H1 (cell line): ENCODE data around the gene CIROP. TPM values are rescaled to one million over a fixed set of nuclear protein-coding genes. Genes with fewer than 3 reads are reported as not detected.

Source experiments
- CTCF ChIA-PET: fragments of 300-600 bp; sonication (Branson Sonifier 250); formaldehyde crosslinking; loops from one replicate; lab custom pipeline; 2021; ENCODE audit not compliant: partially characterized antibody; lab: Charles Lee
- POLR2A ChIA-PET: fragments of 300-600 bp; sonication (Branson Sonifier 250); formaldehyde crosslinking; loops from one replicate; lab custom pipeline; 2021; ENCODE audit warnings: inconsistent platforms; ENCODE audit not compliant: partially characterized antibody; lab: Charles Lee
- DNase-seq, 2 experiments: peaks; one replicate each; pipeline versions ENCODE4 v3.0.0 to v3.0.0-alpha.2; 2010 to 2022; ENCODE audit warnings: low spot score in 2 of 2, low read depth in 1 of 2, mixed read lengths in 1 of 2
- FAIRE-seq: peaks from 2 replicates; lab custom pipeline; 2011; peaks lifted over from hg19 to GRCh38; lab: Jason Lieb, UNC
- H2AFZ ChIP-seq: 2 replicates; pipeline ENCODE4 v1.8.1; 2012; ENCODE audit warnings: low read length, inconsistent platforms
- H2AK5ac ChIP-seq: 2 replicates; pipeline ENCODE4 v1.6.1; 2013; ENCODE audit warnings: low read depth, low read length
- H2BK120ac ChIP-seq: replicated peaks from 2 replicates; pipeline ENCODE3; 2013; ENCODE audit warnings: low read depth, low read length, inconsistent platforms
- H2BK12ac ChIP-seq: 2 replicates; pipeline ENCODE4 v1.6.1; 2013; ENCODE audit warnings: low read depth, low read length
- H2BK15ac ChIP-seq: 2 replicates; pipeline ENCODE4 v1.6.1; 2013; ENCODE audit warnings: low read length
- H2BK20ac ChIP-seq: 2 replicates; pipeline ENCODE4 v1.6.1; 2013; ENCODE audit warnings: low read length
- H2BK5ac ChIP-seq: 2 replicates; pipeline ENCODE4 v1.6.1; 2013; ENCODE audit warnings: low read depth, low read length
- H3K14ac ChIP-seq: 2 replicates; pipeline ENCODE4 v1.6.1; 2013; ENCODE audit warnings: inconsistent platforms; ENCODE audit not compliant: insufficient read length
- H3K18ac ChIP-seq: 2 replicates; pipeline ENCODE4 v1.6.1; 2013; ENCODE audit warnings: low read length; ENCODE audit errors: extremely low read depth
- H3K23ac ChIP-seq: 2 replicates; pipeline ENCODE4 v1.6.1; 2013; ENCODE audit warnings: inconsistent platforms; ENCODE audit not compliant: insufficient read length
- H3K23me2 ChIP-seq: 2 replicates; pipeline ENCODE4 v1.6.1; 2013; ENCODE audit warnings: low read depth, low read length
- H3K27ac ChIP-seq: 2 replicates; pipeline ENCODE4 v1.6.1; 2011; ENCODE audit warnings: low read depth, low read length, inconsistent platforms
- H3K27me3 ChIP-seq, 4 experiments: replicated peaks in 1 of 4; 1 replicate in 1 of 4; 2 replicates in 3 of 4; pipeline versions ENCODE4 v1.6.1 to v1.8.1; 2011 to 2013; ENCODE audit warnings: low read length in 3 of 4, mild to moderate bottlenecking in 3 of 4, inconsistent platforms in 2 of 4, mixed read lengths in 2 of 4, moderate library complexity in 1 of 4; ENCODE audit not compliant: control insufficient read depth in 3 of 4, insufficient read depth in 3 of 4; ENCODE audit errors: extremely low read depth in 1 of 4
- H3K36me3 ChIP-seq, 4 experiments: 2 replicates each; pipeline versions ENCODE4 v1.6.1 to v1.8.1; 2011 to 2013; ENCODE audit warnings: mild to moderate bottlenecking in 4 of 4, low read length in 3 of 4, moderate library complexity in 2 of 4, control low read depth in 1 of 4, inconsistent platforms in 1 of 4; ENCODE audit not compliant: insufficient read depth in 4 of 4, control insufficient read depth in 2 of 4
- H3K4ac ChIP-seq: replicated peaks from 2 replicates; pipeline ENCODE3; 2013; ENCODE audit warnings: low read length, low read depth, mixed read lengths, inconsistent platforms; ENCODE audit not compliant: insufficient read length
- H3K4me1 ChIP-seq, 4 experiments: replicated peaks in 1 of 4; 1 replicate in 1 of 4; 2 replicates in 3 of 4; pipeline versions ENCODE4 v1.6.1 to v1.8.1; 2011 to 2013; ENCODE audit warnings: low read length in 3 of 4, inconsistent platforms in 2 of 4, mixed read lengths in 1 of 4; ENCODE audit not compliant: insufficient read depth in 4 of 4, control insufficient read depth in 3 of 4
- H3K4me2 ChIP-seq, 2 experiments: 2 replicates each; pipeline versions ENCODE4 v1.6.1 to v1.8.1; 2011 to 2013; ENCODE audit warnings: low read depth in 2 of 2, low read length in 2 of 2, control low read depth in 1 of 2, inconsistent platforms in 1 of 2, mild to moderate bottlenecking in 1 of 2; ENCODE audit not compliant: insufficient read depth in 1 of 2
- H3K4me3 ChIP-seq, 4 experiments: fragments of 200-600, 300-600 bp in 1 of 4; sonication (generic), shearing (Covaris generic), sonication (Bioruptor Twin) in 1 of 4; 2 replicates each; pipeline versions ENCODE4 v1.5.1 to v1.8.1; 2011 to 2016; ENCODE audit warnings: low read length in 4 of 4, low read depth in 3 of 4, control low read depth in 2 of 4, inconsistent platforms in 2 of 4, mild to moderate bottlenecking in 2 of 4, mixed read lengths in 1 of 4, moderate library complexity in 1 of 4; ENCODE audit not compliant: insufficient read depth in 2 of 4; ENCODE audit errors: extremely low read depth in 1 of 4
- H3K56ac ChIP-seq: replicated peaks from 2 replicates; pipeline ENCODE3; 2013; ENCODE audit warnings: low read depth, mild to moderate bottlenecking, mixed read lengths, low read length, inconsistent platforms; ENCODE audit not compliant: insufficient read length
- H3K79me1 ChIP-seq: 2 replicates; pipeline ENCODE4 v1.6.1; 2013; ENCODE audit warnings: low read depth, low read length, control low read depth
- H3K79me2 ChIP-seq, 2 experiments: 2 replicates each; pipeline versions ENCODE4 v1.6.1 to v1.8.1; 2012 to 2013; ENCODE audit warnings: low read length in 2 of 2, mild to moderate bottlenecking in 2 of 2, inconsistent platforms in 1 of 2; ENCODE audit not compliant: insufficient read depth in 2 of 2, control insufficient read depth in 1 of 2
- H3K9ac ChIP-seq, 4 experiments: replicated peaks in 1 of 4; 1 replicate in 1 of 4; 2 replicates in 3 of 4; pipeline versions ENCODE4 v1.6.1 to v1.8.1; 2011 to 2013; ENCODE audit warnings: low read depth in 3 of 4, low read length in 3 of 4, control low read depth in 2 of 4, mild to moderate bottlenecking in 2 of 4, moderate library complexity in 2 of 4, inconsistent platforms in 1 of 4; ENCODE audit errors: extremely low read depth in 1 of 4
- H3K9me3 ChIP-seq, 2 experiments: 2 replicates each; pipeline versions ENCODE4 v1.6.1 to v1.8.1; 2012 to 2013; ENCODE audit warnings: mild to moderate bottlenecking in 2 of 2, moderate library complexity in 2 of 2, control low read depth in 1 of 2, inconsistent platforms in 1 of 2, low read depth in 1 of 2, low read length in 1 of 2, mixed read lengths in 1 of 2; ENCODE audit not compliant: insufficient read depth in 2 of 2
- H4K20me1 ChIP-seq, 2 experiments: replicated peaks in 1 of 2; 2 replicates each; pipeline versions ENCODE3 to v1.8.1; 2011 to 2013; ENCODE audit warnings: inconsistent platforms in 2 of 2, low read length in 2 of 2, mild to moderate bottlenecking in 1 of 2; ENCODE audit not compliant: insufficient read depth in 2 of 2, control insufficient read depth in 1 of 2
- H4K5ac ChIP-seq: 2 replicates; pipeline ENCODE4 v1.6.1; 2013; ENCODE audit warnings: low read length, low read depth, mixed read lengths, inconsistent platforms; ENCODE audit not compliant: insufficient read length
- H4K8ac ChIP-seq: 2 replicates; pipeline ENCODE4 v1.8.0; 2013; ENCODE audit warnings: mild to moderate bottlenecking, moderate library complexity, low read length, inconsistent platforms; ENCODE audit not compliant: insufficient read depth; ENCODE audit errors: extremely low read depth
- H4K91ac ChIP-seq: replicated peaks from 2 replicates; pipeline ENCODE3; 2013; ENCODE audit warnings: low read length, mixed read lengths, inconsistent platforms; ENCODE audit not compliant: insufficient read length
- BRCA1 ChIP-seq: IDR thresholded peaks from 2 replicates; pipeline ENCODE4 v1.6.1; 2012; ENCODE audit warnings: low read depth, low read length, improper control_type of control experiment
- EZH2 ChIP-seq: fragments of 200-600 bp; sonication (generic); IDR thresholded peaks from 2 replicates; pipeline ENCODE4 v1.7.1; 2012; ENCODE audit warnings: low read depth, mild to moderate bottlenecking, moderate library complexity, low read length, inconsistent platforms; ENCODE audit not compliant: severe bottlenecking
- NRF1 ChIP-seq: IDR thresholded peaks from 2 replicates; pipeline ENCODE4 v1.6.1; 2011; ENCODE audit warnings: mild to moderate bottlenecking, low read depth, low read length, improper control_type of control experiment
- SP2 ChIP-seq: IDR thresholded peaks from 2 replicates; pipeline ENCODE4 v1.6.1; 2012; ENCODE audit warnings: mild to moderate bottlenecking, low read length, inconsistent platforms
- SUZ12 ChIP-seq: fragments of 200-600 bp; sonication (generic); IDR thresholded peaks from 2 replicates; pipeline ENCODE4 v1.6.1; 2012; ENCODE audit warnings: mild to moderate bottlenecking, inconsistent platforms, low read length, moderate library complexity, mixed read lengths
- TAF1 ChIP-seq: IDR thresholded peaks from 2 replicates; pipeline ENCODE4 v1.6.1; 2011; ENCODE audit warnings: mild to moderate bottlenecking, low read depth, low read length
- TCF12 ChIP-seq: IDR thresholded peaks from 2 replicates; pipeline ENCODE4 v1.6.1; 2011; ENCODE audit warnings: low read depth, mild to moderate bottlenecking, low read length
- WGBS, 2 experiments: shearing (Covaris generic) in 1 of 2; methylation state at CpG; one replicate each; pipeline versions ENCODE4 v1.1.6 to v1.1.7; 2013 to 2015; ENCODE audit warnings: low lambda C conversion rate in 2 of 2, mixed read lengths in 2 of 2, inconsistent platforms in 1 of 2, low coverage in 1 of 2, missing lambda C conversion rate in 1 of 2; ENCODE audit not compliant: insufficient replicate concordance in 2 of 2, insufficient coverage in 1 of 2, insufficient read length in 1 of 2; ENCODE audit errors: extremely low coverage in 1 of 2, missing lambda C conversion rate in 1 of 2; 5-methylcytosine and 5-hydroxymethylcytosine counted together
- polyA plus RNA-seq, 7 experiments: library from polyadenylated mRNA; depleted of rRNA in 3 of 7; stranded (reverse) in 5 of 7; unstranded in 2 of 7; fragments of >200 nt in 5 of 7; fragments of 200-250 nt in 2 of 7; gene quantifications; 1 replicate in 5 of 7; 2 replicates in 1 of 7; 4 replicates in 1 of 7; pipeline versions ENCODE4 v1.2.1 to v1.2.3, GENCODE V29; 2011 to 2013; ENCODE audit warnings: missing spikeins in 2 of 7, mixed read lengths in 2 of 7
- total RNA-seq: library from RNA; stranded (reverse); fragmentation: NEBNext Ultra II Directional; extraction: Animal tissue kit (Norgen Biotek cat#: 25700); gene quantifications from 2 replicates; pipeline ENCODE4 v1.2.1, GENCODE V29; 2021
- TF ChIP-seq, protein P1 (sequence below), 3 experiments: IDR thresholded peaks; 1 replicate in 2 of 3; 2 replicates in 1 of 3; pipeline versions ENCODE4 v1.5.1 to v1.6.1; 2011; ENCODE audit warnings: low read length in 3 of 3, mild to moderate bottlenecking in 3 of 3, inconsistent platforms in 2 of 3, low read depth in 1 of 3, moderate library complexity in 1 of 3; ENCODE audit not compliant: insufficient read depth in 1 of 3; ENCODE audit errors: control extremely low read depth in 1 of 3
- TF ChIP-seq, protein P2 (sequence below): IDR thresholded peaks from 2 replicates; pipeline ENCODE4 v1.6.1; 2012; ENCODE audit warnings: low read length, inconsistent platforms

The CIROP gene
- total and polyA plus RNA-seq, 2 of the 8 experiments (the other 6 are each of a cell fraction or from before 2014, with no cell fraction given), result 0.06 TPM; not detected in 1

DNA sequence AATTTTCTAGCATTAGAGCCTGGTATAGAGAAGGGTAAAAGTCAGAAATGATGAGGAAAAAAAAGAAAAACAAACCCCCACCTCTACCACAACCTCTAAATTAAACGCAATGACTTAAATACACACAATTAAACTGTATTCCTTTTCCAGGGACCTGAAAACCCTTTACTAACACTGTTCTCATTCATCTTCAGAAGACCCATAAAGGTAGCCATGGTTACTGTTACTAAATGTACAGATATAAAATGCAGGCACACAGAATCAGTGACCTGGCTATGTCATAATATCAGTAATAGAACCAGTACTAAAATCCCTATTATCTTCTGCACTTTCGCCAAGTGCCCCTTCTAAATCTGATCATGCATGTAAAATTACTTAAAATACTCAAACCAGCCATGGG, 11.3 kb downstream of the CIROP start:
- ChIA-PET CTCF (interaction anchor here (0.7 to 2.9 kb wide), 8 partner anchors 8 to 107 kb away, joined by 3 to 23 read pairs (median 5); no protein-coding TSS in a partner anchor), POLR2A (interaction anchor here (1.4 to 3.2 kb wide), 11 partner anchors 9 to 174 kb away, joined by 3 to 36 read pairs (median 8); partner anchors contain the start of genes AJUBA and RBM23)
- Histone ChIP-seq H4K8ac (no peak overlapping the region), H2BK5ac (no peak overlapping the region), H3K4ac (no peak overlapping the region), H2AFZ (no peak overlapping the region), H3K79me2 (peaks cover 19 to 70% of the 10 kb centered on the region in 2 experiments), H3K79me1 (peaks cover 12% of the 10 kb centered on the region), H3K4me3 (peak overlapping the region; percentile 92 to 97 (median 96); a peak in 7 of 8 replicates), H3K27ac (no peak overlapping the region), H2AK5ac (no peak overlapping the region), H4K91ac (no peak overlapping the region), H3K9ac (no peak overlapping the region), H2BK20ac (no peak overlapping the region), H4K5ac (no peak overlapping the region), H3K23me2 (peaks cover 5% of the 10 kb centered on the region; the same call in 1 of the 2 replicates), H3K4me2 (peak overlapping the region; percentile 91 to 92), H4K20me1 (peaks cover 9 to 11% of the 10 kb centered on the region in 2 experiments), H2BK120ac (no peak overlapping the region), H3K9me3 (no peaks in the 10 kb centered on the region), H3K23ac (no peak overlapping the region), H3K27me3 (no peaks in the 10 kb centered on the region), H3K36me3 (peaks cover 32 to 55% (median 46%) of the 10 kb centered on the region in 4 experiments), H3K18ac (no peak overlapping the region), H3K4me1 (no peaks in the 10 kb centered on the region; a peak in 3 of 7 replicates), H3K14ac (no peak overlapping the region), H2BK15ac (no peak overlapping the region), H2BK12ac (no peak overlapping the region), H3K56ac (no peak overlapping the region)
- DNase-seq, result no peak
- FAIRE-seq, result no peak
- WGBS, 2 experiments, result 95% methylated on average over 2 of the region's 2 CpGs; no CpG with 5 or more reads in 1 of the 2 experiments
- TF ChIP-seq SUZ12 (no peak), BRCA1 (no peak), TAF1 (no peak), EZH2 (no peak), TCF12 (no peak), SP2 (no peak), NRF1 (no peak)
- TF ChIP-seq, protein P1, sequence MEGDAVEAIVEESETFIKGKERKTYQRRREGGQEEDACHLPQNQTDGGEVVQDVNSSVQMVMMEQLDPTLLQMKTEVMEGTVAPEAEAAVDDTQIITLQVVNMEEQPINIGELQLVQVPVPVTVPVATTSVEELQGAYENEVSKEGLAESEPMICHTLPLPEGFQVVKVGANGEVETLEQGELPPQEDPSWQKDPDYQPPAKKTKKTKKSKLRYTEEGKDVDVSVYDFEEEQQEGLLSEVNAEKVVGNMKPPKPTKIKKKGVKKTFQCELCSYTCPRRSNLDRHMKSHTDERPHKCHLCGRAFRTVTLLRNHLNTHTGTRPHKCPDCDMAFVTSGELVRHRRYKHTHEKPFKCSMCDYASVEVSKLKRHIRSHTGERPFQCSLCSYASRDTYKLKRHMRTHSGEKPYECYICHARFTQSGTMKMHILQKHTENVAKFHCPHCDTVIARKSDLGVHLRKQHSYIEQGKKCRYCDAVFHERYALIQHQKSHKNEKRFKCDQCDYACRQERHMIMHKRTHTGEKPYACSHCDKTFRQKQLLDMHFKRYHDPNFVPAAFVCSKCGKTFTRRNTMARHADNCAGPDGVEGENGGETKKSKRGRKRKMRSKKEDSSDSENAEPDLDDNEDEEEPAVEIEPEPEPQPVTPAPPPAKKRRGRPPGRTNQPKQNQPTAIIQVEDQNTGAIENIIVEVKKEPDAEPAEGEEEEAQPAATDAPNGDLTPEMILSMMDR (IDR thresholded peaks at IDR 0.05; ENCODE audit: control extremely low read depth in 1 of 3, insufficient read depth in 1 of 3, low read depth in 1 of 3, low read length in 3 of 3), result no peak
- TF ChIP-seq, protein P2, sequence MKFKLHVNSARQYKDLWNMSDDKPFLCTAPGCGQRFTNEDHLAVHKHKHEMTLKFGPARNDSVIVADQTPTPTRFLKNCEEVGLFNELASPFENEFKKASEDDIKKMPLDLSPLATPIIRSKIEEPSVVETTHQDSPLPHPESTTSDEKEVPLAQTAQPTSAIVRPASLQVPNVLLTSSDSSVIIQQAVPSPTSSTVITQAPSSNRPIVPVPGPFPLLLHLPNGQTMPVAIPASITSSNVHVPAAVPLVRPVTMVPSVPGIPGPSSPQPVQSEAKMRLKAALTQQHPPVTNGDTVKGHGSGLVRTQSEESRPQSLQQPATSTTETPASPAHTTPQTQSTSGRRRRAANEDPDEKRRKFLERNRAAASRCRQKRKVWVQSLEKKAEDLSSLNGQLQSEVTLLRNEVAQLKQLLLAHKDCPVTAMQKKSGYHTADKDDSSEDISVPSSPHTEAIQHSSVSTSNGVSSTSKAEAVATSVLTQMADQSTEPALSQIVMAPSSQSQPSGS, result no peak
